GM10248 (cell line): ENCODE data around the gene MYH10.
"Not testable (repeated sequence)": the region's sequence is repeated elsewhere in the genome, so short reads cannot be mapped to it uniquely, and the experiment has no call there.

ENCODE experiments used
- CTCF ChIA-PET: fragments of 300-600 bp; sonication (Branson Sonifier 250); formaldehyde crosslinking; extraction: SDS; loops from one replicate; lab custom pipeline; 2021; ENCODE audit warnings: antibody characterized with exemption; lab: Yijun Ruan, JAX
- POLR2A ChIA-PET: fragments of 350-650 bp; sonication (Branson Sonifier 250); formaldehyde crosslinking; extraction: SDS; loops from one replicate; lab custom pipeline; 2020; ENCODE audit warnings: antibody characterized with exemption; lab: Yijun Ruan, JAX
- DNase-seq: peaks from one replicate; pipeline ENCODE4 v3.0.0; 2012; ENCODE audit errors: extremely low spot score
- CTCF ChIP-seq: IDR thresholded peaks from 2 replicates; pipeline ENCODE4 v1.5.1; 2012; ENCODE audit warnings: mild to moderate bottlenecking, low read depth; ENCODE audit errors: extremely low read depth, missing control alignments, control extremely low read depth

The MYH10 gene

DNA sequence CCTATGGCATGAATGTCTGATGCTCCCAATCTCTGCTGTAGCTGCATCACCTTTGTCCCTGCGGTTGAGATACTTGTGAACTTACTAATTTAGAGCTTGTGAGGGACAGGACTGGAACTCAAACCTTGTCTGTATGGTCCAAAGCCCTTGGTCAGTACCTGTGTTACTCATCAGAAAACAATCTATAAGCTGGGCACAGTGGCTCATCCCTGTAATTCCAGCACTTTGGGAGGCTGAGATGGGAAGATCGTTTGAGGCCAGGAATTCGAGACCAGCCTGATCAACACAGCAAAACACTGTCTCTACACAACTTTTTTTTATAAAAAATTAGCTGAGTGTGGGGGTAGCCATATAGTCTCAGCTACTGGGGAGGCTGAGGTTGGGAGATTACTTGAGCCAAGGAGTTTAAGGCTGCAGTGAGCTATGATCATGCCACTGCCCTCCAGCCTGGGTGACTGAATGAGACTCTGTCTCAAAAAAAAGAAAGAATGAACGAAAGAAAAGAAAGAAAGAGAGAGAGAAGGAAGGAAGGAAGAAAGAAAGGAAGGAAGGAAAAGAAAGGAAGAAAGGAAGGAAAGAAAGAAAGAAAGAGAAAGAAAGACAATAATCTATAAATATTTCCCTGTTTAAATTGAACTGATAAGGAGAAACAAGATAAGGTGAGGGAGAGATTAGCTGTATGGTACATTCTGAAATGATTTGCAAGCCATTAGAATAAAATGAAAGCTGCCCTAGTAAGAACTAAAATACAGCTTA is 31.7 kb upstream of the MYH10 start:
- TF ChIP-seq CTCF: no peak
- no peak for DNase-seq
- ChIA-PET CTCF (interaction anchor here (1.0 to 2.1 kb wide), 5 partner anchors 11 to 251 kb away, joined by 3 to 8 read pairs (median 3); no protein-coding TSS in a partner anchor), POLR2A (no interaction called here)

- CTCF ChIA-PET, POLR2A ChIA-PET, DNase-seq: not testable (repeated sequence)
These were observed 30.2 kb upstream of the MYH10 start for GRCh38 chr17:8660709-8661108.

DNA sequence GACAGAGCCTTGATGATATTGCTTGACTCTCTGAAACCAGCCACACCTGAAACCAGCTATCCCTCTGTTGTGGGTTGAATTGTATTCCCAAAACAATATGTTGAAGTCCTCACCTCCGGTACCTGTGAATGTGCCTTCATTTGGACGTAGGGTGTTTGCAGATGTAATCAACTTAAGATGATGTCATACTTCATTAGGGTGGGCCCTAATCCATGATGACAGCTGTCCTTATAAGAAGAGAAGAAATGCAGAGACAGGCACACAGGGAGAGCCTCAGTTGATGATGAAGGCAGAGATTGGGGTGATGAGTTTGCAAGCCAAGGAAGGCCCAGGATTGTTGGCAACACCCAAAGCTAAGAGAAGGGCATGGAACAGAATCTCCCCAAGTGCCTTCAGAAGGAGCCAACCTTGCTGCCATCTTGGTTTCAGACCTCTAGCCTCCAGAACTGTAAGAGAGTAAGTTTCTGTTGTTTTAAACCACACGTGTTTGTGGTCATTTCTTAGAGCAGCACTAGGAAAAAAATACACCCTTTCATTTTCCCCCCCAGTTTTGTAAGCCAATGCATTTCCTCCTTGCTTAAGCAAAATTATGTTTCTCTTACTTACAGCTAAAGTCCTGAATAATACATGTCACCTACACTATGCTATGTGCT is 29.4 kb upstream of the MYH10 start:
- ChIA-PET POLR2A (no interaction called here), CTCF (interaction anchor here (1.3 to 1.7 kb wide), 3 partner anchors 13 to 64 kb away, joined by 3 read pairs; no protein-coding TSS in a partner anchor)
- no peak for DNase-seq
- TF ChIP-seq CTCF: no peak

GRCh38 chr17:8658810-8659209 is 28.3 kb upstream of the MYH10 start:
- CTCF ChIA-PET: interaction anchor here (1.3 to 1.7 kb wide), 2 partner anchors 14 to 66 kb away, joined by 3 read pairs; no protein-coding TSS in a partner anchor
- TF ChIP-seq CTCF: no peak
- POLR2A ChIA-PET: no interaction called here
- DNase-seq: peak; percentile 1

DNA sequence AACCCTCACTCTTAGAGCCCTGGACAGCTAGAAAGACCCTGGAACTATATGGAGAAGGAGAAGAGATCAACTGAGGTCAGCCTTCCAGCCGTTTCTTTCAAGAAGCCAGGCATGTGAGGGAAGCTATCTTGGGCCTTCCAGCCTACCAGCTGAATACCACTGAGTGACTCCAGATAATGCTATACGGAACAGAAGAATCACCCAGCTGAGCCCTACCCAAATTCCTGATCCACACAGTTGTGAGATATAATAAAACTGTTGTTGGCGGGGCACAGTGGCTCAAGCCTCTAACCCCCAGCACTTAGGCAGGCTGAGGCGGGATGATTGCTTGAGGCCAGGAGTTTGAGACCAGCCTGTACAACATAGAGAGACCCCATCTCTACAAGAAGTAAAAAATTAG is 26.2 kb upstream of the MYH10 start:
- ChIA-PET CTCF (interaction anchor here (0.9 kb wide), 1 partner anchor 9 kb away, joined by 3 read pairs; no protein-coding TSS in a partner anchor), POLR2A (no interaction called here)

GRCh38 chr17:8654822-8655221 is 24.3 kb upstream of the MYH10 start:
- no peak for TF ChIP-seq CTCF
- CTCF ChIA-PET: no interaction called here
- POLR2A ChIA-PET: no interaction called here
- no peak for DNase-seq

More for the DNA sequence above, 26.2 kb upstream of the MYH10 start:
- peak; percentile 2 for DNase-seq
- TF ChIP-seq CTCF: no peak

DNA sequence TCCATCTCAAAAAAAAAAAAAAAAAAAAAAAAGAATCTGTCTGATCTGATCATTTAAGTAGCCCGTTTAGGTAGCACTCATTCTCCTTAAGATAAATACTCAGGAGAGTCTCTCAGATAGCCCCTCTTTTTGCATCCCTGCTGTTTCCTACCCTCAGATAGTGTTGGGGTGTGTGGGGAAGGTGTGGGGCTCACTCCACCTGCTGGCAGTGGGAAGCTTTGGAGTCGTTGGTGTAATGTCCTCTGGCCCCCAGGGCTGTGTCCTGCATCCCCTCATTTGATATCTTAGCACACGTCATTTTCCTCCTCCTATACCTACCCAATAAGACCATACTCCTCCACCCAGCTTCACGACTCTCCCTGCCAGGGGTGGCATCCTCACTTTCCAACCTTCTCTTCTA is 20.5 kb upstream of the MYH10 start:
- TF ChIP-seq CTCF: peak; percentile 25
- ChIA-PET CTCF (interaction anchor here (0.9 to 2.7 kb wide), 5 partner anchors 12 to 241 kb away, joined by 3 to 8 read pairs (median 5); no protein-coding TSS in a partner anchor), POLR2A (no interaction called here)
- DNase-seq: no peak
